CD4-positive, alpha-beta T cell treated with Interleukin-21 for 1 hour (primary cell): Measurements from ENCODE around the gene BSND.
A peak's percentile ranks its signal among the peaks of the same experiment; 100 is the strongest.
"Not testable (repeated sequence)": the region's sequence is repeated elsewhere in the genome, so short reads cannot be mapped to it uniquely, and the experiment has no call there.

Experiments
- DNase-seq: peaks from one replicate; pipeline ENCODE4 v3.0.0-alpha.2; 2020

The BSND gene

DNA sequence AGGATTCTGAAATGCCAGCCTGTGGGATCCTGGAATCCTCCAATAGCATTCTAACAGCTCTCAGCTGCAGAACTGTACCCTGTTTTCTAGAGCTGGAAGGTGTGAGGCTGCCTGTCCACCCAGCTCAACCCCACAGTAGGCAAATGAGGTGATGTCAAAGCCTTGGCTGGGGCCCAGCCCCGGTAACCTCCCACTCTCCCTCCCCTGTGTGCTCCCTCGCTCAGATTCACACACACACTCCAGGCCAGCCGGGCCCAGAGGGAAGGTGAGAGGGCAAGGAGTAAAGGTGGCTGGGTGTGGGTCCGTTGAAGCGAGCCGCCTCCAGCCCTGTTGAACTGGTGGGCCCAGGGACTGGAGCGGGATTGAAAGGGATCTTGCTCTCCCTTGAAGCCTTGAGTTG, at the start of gene BSND:
Gene BSND, plus strand, starts transcription at position 257 of the 400 bp plus-strand sequence. CDS start 254 bp downstream, outside the sequence.
- no peak for DNase-seq

DNA sequence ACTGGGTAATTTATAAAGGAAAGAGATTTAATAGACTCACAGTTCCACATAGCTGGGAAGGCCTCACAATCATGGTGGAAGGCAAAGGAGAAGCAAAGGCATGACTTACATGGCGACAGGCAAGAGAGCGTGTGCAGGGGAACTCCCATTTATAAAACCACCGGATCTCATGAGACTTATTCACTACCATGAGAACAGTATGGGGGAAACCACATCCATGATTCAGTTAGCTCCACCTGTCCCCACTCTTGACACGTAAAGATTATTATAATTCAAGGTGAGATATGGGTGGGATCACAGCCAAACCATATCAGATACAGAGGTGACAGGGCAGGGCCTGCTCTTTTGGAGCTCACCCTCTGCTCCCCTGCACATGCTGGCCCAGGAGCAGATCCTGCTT, 49.7 kb upstream of the BSND start:
- peak; percentile 17 for DNase-seq

DNA sequence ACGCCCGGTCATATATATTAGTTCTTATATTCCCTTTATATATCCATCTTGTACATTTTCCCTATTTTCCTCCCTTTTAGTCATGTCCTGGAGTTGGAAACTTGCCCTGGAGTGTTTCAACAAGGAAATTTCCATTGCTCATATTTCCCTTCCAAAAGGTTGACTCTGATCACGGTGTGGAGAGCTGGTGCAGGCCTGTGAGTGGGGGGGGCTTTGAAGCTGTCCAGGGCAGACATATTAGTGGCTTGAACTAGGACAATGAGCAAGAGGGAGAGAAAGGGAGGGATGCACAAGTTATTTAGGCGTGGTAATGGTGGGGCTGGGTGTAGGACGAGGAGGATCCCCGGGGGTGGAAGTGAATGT, 48.7 kb upstream of the BSND start:
- DNase-seq = no peak

DNA sequence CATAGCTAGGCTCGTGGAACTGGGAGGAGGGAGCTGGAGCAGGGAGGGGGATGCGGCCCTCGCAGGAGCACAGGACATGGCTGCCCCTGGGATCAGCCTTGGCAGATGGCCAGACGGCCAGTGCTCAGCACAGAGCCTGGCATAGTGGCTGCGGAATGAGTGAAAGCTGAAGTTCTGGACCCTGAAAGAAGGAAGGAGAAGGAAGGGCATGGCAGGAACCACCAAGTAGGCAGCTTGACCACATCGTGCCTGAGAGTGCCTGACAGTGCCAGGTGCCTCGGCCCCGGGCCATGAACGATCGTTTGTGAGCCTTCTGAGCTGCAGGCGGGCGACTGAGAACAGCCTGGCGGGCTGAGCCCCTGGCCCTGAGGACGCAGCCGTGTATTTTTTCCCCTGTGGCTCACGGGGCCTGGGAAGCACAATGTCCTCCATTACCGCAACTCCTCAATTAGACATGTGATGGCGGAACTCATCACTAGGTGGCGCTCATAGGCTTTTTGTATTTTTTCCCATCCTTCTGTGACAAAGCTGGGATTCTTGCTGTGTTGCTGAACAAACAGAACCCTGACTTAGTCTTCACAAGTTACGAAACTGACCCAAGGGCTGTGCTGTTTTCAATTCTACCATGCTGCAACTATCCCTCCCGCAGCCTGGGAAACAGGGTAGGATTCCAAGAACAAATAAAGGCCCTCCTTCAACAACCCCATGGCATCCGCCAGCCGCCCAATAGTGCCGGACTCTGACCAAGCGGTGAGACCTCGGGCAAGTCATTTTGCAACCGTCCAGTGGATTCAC, 48.2 kb upstream of the BSND start:
- peak; percentile 62 for DNase-seq

DNA sequence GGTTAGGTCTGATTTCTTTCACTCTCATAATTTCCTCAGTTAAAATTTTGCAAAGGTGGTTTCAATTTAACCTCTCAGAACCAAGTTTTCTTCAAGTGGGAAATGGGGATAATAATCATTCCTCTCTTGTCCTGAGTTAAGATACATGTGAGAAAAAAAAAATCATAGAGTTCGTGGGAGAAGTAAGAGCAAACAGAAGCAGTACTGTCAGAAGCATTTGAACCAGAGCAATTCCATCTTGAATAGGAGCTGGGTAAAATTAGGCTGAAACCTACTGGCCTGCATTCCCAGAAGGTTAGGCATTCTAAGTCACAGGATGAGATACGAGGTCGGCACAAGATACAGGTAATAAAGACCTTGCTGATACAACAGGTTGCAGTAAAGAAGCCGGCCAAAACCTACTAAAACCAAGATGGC, 46.9 kb upstream of the BSND start:
- DNase-seq = no peak

DNA sequence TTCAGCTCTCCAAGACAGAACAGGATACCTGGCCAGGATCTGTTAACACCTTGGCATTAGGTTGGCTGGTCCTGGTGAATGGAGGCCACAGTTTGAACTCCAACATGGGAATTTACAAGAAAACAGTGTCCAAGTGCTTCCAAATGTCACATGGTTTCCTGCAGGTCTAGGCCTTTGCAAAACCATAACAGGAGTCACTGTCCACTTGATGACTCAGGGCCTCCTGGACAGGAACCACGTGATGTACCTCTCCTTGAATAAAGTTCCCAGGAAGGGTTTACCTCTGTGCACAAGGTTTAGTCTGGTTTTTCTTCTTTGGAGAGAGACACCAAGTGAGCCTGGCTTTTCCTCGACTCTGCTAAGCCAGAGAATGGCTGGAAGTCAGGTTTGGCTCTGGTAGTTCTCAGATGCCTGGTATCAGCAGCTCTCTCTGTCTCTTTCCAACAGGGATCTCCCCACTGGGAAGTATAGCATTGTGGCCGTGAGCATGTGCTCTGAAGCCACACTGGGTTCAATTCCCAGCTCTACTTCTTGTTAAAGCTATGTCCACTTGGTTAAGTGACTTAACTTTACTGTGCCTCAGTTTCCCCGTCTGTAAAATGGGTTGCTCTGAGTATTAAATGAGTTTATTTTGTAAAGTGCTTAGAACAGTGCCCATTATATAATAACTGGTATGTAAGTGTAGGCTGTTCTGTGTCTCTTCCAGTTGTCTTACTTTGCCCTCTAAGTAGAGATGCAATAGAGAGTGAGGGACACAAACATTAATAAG, 45.6 kb upstream of the BSND start:
- no peak for DNase-seq

DNA sequence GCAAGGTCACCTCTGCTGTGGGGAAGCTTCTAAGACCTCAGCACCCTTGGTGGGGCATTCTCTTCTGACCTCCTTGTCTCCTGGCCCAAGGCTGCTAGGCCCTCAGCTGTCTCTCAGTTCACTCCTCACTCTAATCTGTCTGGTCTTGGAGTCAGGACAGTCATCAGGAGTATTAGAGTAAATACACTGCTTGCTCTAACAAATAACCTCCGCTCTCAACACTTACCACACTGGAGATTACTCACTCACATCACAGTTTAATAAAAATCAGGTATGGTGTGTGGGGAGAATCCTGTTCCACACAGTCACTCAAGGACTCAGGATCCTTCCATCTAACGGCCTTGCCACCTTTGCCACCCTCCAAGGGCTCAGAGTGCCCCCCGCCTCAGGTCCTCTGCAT, 44.9 kb upstream of the BSND start:
- no peak for DNase-seq

DNA sequence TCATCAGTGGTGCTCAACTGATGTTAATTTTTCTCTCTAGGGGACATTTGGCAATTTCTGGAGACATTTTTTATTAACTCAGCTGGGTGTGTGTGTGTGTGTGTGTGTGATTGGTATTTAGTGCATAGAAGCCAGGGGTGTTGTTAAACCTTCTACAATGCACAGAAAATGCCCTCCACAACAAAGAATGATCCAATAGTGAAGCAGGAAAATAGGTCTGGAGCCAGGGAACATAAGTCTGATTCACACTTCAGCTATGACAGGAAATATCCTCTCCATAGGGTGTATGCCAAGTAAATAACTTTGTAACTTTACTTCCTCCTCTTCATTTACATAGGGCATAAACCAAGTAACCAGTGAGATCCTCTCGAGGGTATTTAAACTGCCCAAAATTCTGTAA, 43.4 kb upstream of the BSND start:
- DNase-seq = no peak

DNA sequence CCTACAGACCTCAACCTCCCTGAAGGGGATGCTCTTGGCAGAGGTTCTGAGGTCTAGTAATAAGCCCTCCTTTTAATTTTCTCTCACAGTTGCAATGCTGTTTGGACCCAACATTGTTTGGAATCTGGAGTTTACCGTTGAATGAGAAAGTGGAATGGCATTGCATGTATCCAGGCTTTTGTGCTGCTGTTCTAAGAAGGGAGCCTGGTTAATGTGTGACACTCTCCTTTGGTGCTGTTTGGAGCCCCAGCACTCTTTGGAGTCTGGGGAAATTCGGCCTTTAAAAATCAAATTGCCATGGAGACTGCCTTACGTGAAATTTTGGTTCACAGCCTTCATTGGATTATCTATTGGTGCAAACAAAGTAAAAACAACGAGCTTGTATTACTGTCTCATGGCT, 42.0 kb upstream of the BSND start:
- no peak for DNase-seq

DNA sequence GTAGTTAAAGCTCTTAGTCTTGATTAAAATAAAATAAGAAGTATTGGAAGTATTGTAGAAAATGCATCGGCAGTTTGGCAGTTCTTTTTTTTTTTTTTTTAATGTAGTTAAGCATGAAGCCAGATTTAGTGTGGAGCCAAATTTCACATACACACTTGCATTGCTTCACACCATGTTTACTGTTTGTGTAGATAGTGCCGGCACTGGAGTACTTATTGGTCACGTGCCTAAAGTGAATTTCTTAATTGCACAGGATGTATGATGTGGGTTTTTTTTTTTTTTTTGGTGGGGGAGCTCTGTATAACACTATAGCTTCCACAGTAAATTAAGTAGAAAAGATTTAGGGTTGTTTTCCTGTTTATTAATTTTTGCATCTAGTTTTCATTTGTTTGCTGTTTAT, 39.5 kb upstream of the BSND start:
- no peak for DNase-seq

DNA sequence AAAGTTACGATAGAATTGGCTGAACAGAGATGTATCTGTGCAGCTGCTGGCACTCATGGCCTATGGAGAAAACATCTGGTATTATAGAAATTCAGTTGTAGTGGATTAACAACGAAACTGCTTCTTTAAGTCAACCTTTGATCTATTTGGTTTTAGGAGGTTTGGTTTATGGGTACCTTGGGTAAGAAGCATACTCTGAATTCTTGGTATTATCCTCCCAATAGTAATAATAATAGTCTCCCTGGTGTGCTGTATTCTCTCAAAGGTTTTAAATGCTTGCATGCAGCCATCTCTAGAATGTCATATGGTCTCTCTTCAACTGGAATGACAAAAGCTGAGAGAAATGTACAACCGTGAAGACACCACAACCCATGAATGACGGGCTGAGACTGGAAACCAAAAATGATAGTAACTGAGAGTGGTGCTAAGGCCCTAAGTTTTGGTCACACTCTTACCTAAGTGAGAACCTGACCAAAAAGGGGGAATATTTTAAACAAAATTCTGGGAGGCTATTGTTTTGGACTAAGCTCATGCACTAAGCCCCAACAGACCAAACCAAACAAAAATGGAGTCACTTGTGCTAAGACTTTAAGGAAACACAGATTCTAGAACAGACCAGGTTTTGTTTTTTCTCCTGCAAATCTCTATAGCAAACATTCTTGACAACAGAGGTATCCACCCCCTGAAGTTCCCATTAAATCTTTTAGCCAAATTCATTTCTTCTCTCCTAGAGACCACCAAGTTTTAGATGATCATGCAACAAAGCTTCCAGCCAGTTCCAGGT, 35.9 kb upstream of the BSND start:
- DNase-seq = no peak

DNA sequence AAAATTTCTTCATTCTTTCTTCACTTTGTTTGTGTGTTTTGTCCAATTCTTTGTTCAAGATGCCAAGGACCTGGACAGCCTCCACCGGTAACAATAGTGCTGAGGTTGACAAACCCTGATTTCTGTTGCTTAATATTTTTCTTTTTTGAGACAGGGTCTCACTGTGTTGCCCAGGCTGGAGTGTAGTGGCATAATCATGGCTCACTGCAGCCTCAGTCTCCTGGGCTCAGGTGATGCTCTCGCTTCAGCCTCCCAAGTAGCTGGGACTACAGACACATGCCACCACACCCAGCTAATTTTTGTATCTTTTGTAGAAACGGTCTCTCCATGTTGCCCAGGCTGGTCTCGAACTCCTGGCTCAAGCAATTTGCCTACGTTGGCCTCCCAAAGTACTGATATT, 34.9 kb upstream of the BSND start:
- DNase-seq = not testable (repeated sequence)

DNA sequence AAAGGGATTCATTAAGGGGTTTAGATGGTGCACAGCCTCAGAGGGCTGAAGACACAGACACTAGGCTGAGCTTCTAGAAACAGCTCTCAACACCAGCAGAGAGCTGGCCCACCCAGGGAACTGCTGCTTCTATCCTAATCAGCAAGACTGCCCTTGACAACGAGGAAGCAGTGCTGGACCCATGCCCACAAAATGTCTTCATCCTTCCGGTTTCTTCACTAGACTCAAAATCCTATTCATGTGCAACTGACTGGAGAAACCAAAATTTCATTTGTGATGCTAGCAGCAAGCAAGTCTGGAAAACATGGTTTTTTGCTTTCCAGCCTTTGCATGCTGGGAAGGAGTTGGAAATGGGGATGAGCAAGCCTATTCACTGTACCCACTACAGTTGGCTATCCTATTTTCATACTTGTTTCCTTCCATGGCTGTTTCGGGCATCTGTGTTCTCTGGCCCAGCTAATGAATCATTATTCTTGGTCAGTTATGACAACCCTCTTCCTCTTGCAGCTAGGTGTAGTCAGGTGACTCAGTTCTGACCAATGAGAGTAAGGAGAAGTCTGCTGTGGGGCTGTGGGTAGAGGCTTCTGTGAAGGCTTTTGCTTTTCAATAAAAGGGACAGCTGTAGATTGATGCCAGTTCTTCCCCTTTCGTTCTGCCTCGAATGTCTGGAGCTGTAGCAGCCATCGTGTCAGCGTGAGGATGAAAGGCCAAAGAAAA, 33.0 kb upstream of the BSND start:
- DNase-seq = peak; percentile 33

DNA sequence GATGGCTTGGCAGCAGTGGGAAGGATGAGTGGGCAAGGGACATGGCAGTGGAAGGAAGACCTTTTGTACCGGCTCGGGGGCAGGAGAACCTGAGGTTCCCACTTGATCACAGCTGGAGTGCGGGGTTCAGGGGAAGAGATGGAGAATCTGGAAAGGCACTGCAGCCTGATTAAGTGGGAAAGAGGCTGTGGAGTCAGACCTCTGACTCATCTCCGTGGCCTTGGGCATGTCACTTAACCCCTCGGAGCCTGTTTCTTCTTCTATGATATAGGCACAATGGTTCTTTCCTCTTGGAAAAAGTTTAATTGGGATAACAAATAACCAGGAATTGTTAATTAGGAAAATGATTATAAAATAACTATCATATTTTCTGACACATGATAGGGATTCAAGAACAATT, 31.4 kb upstream of the BSND start:
- DNase-seq = no peak

DNA sequence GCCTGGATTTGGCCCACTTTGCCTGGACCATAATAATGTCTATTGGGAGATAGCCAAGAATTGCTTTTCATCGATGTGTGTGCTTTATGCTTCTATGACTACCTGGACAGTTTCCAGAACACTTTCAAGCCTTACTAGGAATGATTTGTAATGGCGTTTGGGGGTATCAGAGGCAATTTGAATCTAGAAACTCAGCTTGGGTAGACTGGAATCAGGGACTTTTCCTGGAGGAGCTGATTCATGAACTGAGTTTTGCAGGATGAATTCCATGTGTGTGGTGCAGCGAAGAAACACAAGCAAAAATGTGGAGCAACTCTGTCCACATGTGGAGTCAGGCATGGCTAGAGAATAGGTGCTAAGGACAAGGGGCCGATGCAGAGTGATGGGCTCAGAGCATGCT, 30.2 kb upstream of the BSND start:
- DNase-seq = no peak

DNA sequence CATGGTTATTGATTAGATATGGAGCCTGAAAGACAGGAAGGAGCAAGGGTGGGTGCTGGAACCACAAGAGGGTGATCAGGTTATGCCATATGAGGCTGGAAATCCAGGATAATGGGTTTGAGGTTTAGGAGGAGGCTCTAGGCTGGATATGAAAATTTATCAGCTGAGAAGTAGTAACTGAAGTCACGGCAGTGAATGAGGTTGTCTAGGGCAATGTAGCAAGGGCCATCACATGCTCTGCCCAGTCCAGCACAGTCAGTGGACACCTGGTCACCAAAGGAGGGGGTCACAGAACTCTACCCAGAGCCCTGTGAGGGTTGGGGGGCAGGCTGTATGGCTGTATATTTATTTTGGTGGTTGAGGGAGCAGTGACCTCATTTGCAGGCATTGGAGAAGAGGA, 28.9 kb upstream of the BSND start:
- no peak for DNase-seq

DNA sequence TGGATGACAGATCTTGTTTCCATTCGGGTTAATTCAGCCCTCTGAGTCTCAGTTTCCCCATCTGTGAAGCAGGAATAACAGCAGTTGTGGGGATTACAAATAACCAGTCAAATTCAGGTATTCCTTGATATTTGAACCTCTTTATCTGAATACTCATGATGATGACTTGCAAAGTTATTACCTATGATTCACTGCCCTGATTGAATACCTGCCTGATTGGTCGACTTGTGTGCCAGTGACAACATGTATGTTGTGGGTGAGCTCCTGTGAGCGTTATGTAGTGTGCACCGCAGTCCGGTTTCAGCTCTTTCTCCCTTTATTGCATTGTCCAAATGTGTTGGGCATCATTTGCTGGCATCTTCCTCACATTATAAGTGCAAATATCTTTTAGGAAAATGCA, 27.8 kb upstream of the BSND start:
- no peak for DNase-seq

DNA sequence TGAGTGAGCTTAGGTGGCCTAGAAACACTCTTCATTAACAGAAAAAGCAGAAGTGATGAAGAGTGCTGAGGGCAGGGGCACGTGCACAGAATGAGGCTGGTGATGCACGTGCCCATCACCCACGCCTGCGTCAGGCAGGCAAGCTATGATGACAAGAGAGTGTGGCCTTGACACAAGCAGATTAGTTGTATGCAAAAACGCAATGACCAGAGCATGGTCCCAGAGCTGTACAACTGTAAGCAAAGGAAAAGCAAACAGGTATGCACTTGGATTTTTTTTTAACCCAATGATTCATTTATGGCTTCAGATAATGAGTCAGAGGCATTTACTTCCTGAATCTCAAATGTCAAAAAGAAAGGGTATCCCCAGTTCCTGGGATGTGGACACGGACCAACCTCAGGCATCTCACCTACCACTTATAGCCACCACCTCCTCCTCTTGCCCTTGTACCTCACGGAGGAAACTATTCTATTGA, 27.4 kb upstream of the BSND start:
- DNase-seq = no peak

DNA sequence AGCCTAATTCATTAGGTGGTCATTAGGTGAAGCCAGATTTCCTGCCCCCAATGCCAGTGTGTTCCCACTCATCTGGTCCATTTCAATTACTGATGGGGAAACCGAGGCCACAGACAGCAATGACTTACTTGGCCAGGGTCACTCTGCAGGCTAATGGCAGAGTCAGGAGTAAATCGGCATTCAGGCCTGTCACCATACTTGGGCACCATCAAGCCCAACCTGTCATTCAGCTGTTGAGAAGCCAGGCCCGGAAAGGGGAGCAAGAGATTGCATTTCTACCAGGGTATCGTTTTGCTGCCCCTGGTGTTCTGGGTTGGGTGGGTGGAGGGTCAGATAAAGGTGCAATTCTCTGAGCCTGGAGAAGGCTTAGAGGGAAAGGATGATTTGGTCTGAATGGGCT, 26.3 kb upstream of the BSND start:
- no peak for DNase-seq

DNA sequence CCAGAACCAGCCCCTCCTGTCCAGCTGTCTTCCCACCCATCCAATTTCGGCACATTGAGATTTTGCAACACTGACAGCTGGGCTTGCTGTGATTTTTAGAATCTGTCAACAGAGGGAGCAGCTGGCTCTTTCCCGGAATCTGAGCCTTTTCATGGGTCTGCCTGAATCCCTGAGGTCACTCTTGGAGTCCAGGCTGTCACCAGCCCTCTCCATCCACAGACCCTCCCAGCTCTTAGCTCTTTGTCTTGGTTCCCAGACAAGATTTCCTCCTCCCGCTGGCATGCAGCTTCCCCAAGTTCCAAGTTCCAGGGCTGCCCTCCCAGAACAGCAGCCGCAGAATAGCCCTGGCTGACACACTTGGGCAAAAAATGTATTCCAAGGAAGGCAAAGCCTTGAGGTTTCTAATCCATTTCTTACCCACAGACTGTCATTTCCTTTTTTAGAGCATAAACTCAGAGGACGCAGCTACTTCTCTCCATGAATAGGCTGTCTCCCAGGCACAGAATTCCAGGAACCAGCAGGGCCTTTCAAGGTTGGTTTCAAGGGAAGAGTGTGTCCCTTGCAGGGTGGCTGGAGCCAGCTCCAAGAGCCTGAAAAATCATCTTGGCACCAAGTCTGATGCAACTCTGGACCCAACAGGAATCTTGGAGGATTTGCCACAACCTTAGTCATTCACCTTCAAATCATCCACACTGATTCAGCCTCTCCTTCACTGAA, 25.4 kb upstream of the BSND start:
- no peak for DNase-seq

DNA sequence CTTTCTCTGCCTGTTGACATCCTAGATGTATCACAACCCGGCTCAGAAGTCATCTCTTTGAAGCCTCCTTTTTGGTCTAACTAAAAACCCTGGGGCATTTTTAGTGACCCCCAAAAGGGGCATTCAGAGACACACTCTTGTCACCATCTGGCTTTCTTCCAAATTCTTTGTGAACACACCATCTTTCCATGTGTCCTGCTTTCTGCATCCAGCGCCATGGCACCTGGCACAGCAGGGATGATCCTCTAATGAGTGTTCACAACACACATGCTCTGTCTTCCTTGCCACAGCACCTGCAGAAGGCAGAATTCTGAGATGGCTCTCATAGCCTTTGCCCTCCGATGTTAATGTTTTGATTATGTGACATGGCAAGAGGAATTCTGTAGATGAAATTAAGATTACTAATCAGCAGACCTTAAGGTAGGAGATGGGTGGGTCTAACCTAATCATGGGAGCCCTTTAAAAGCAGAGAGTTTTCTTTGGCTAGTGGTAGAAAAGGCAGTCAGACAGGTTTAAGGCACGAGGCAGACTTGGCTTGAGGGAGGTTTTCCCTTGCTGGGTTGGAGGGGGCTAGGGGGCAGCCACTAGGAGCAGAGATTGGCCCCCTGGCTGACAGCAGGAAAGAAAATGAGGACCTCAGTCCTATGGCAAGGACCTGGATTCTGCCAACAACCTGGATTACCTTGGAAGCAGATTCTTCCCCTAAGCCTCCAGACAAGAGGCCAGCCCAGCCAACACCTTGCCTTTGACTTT, 23.2 kb upstream of the BSND start:
- no peak for DNase-seq

DNA sequence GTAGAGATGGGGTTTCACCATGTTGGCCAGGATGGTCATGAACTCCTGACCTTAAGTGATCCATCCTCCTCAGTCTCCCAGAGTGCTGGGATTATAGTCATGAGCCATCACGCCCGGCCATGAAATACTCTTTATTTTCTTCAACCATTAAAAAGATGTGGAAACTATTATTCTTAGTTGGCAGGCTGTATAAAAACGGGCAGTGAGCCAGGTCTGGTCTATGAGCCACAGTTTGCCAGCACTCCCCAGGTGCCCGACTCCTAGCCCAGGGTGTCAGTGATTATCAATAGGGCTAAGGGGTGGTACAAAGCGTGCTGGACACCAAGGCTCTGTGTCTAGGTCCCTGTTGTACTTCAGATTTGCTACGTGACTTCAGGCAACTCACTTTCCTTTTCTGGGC, 22.0 kb upstream of the BSND start:
- no peak for DNase-seq
